ENCODE measurements around the gene PLLP. TPM values are rescaled to one million over a fixed set of nuclear protein-coding genes. Genes with fewer than 3 reads are reported as not detected.

The PLLP gene
- total RNA-seq, result 206 TPM

GRCh38 chr16:57284209-57284951 is at the start of gene PLLP:
Gene PLLP, minus strand, starts transcription at chr16:57284672. Its CDS starts 132 bp downstream, at chr16:57284540.
- no peak for DNase-seq (ENCODE audit: low spot score)

GRCh38 chr16:57333402-57333801 is 48.9 kb upstream of the PLLP start:
- DNase-seq (ENCODE audit: low spot score), result no peak

GRCh38 chr16:57331355-57331754 is 46.9 kb upstream of the PLLP start:
- no peak for DNase-seq (ENCODE audit: low spot score)

GRCh38 chr16:57329718-57330327 is 45.4 kb upstream of the PLLP start:
- no peak for DNase-seq (ENCODE audit: low spot score)

- no peak for DNase-seq (ENCODE audit: low spot score)
Measured at GRCh38 chr16:57325458-57325857, 41.0 kb upstream of the PLLP start.

GRCh38 chr16:57324749-57325148 is 40.3 kb upstream of the PLLP start:
- no peak for DNase-seq (ENCODE audit: low spot score)

- DNase-seq (ENCODE audit: low spot score), result no peak
Measured at GRCh38 chr16:57319646-57320045, 35.2 kb upstream of the PLLP start.

GRCh38 chr16:57318240-57318970 is 33.9 kb upstream of the PLLP start:
- no peak for DNase-seq (ENCODE audit: low spot score)

- DNase-seq (ENCODE audit: low spot score), result no peak
Measured at GRCh38 chr16:57316390-57317017, 32.0 kb upstream of the PLLP start.

GRCh38 chr16:57315416-57315815 is 30.9 kb upstream of the PLLP start:
- DNase-seq (ENCODE audit: low spot score), result no peak

- DNase-seq (ENCODE audit: low spot score), result no peak
Measured at GRCh38 chr16:57314161-57314785, 29.8 kb upstream of the PLLP start.

GRCh38 chr16:57313509-57313908 is 29.0 kb upstream of the PLLP start:
- peak; percentile 1 for DNase-seq (ENCODE audit: low spot score)

GRCh38 chr16:57310801-57311200 is 26.3 kb upstream of the PLLP start:
- DNase-seq (ENCODE audit: low spot score), result no peak

- DNase-seq (ENCODE audit: low spot score), result no peak
Measured at GRCh38 chr16:57308041-57308440, 23.6 kb upstream of the PLLP start.

GRCh38 chr16:57307365-57307764 is 22.9 kb upstream of the PLLP start:
- no peak for DNase-seq (ENCODE audit: low spot score)

- DNase-seq (ENCODE audit: low spot score), result no peak
Measured at GRCh38 chr16:57306676-57307341, 22.3 kb upstream of the PLLP start.

GRCh38 chr16:57305159-57305811 is 20.8 kb upstream of the PLLP start:
- no peak for DNase-seq (ENCODE audit: low spot score)

GRCh38 chr16:57304169-57305061 is 19.9 kb upstream of the PLLP start:
- peak; percentile 90 for DNase-seq (ENCODE audit: low spot score)

GRCh38 chr16:57303910-57304168 is 19.4 kb upstream of the PLLP start:
- DNase-seq (ENCODE audit: low spot score), result no peak

Data from mucosa of gallbladder (tissue), 1 donor.